ENCODE measurements around the gene MARCHF3.
"Not testable (repeated sequence)": the region's sequence is repeated elsewhere in the genome, so short reads cannot be mapped to it uniquely, and the experiment has no call there.

Gene MARCHF3

GRCh38 chr5:126912616-126913200, 117.7 kb downstream of the MARCHF3 start:
- H3K4me3 ChIP-seq (ENCODE audit: low read depth, low read length), result peak overlapping the region; percentile 6
- TF ChIP-seq MYC (IDR thresholded peaks at IDR 0.05; ENCODE audit: low read depth, low read length) (peak; percentile 8; the same call in 1 of the 2 replicates), POLR2A (IDR thresholded peaks at IDR 0.05; ENCODE audit: extremely low read depth, insufficient read length) (no peak)
- TF ChIP-seq, protein P1, sequence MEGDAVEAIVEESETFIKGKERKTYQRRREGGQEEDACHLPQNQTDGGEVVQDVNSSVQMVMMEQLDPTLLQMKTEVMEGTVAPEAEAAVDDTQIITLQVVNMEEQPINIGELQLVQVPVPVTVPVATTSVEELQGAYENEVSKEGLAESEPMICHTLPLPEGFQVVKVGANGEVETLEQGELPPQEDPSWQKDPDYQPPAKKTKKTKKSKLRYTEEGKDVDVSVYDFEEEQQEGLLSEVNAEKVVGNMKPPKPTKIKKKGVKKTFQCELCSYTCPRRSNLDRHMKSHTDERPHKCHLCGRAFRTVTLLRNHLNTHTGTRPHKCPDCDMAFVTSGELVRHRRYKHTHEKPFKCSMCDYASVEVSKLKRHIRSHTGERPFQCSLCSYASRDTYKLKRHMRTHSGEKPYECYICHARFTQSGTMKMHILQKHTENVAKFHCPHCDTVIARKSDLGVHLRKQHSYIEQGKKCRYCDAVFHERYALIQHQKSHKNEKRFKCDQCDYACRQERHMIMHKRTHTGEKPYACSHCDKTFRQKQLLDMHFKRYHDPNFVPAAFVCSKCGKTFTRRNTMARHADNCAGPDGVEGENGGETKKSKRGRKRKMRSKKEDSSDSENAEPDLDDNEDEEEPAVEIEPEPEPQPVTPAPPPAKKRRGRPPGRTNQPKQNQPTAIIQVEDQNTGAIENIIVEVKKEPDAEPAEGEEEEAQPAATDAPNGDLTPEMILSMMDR (IDR thresholded peaks at IDR 0.05; ENCODE audit: low read depth, low read length), result no peak
- TF ChIP-seq, protein P2, sequence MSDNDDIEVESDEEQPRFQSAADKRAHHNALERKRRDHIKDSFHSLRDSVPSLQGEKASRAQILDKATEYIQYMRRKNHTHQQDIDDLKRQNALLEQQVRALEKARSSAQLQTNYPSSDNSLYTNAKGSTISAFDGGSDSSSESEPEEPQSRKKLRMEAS (IDR thresholded peaks at IDR 0.05; ENCODE audit: low read depth, low read length), result peak; percentile 22; the same call in 1 of the 2 replicates
- DNase-seq (ENCODE audit: low read depth), result peak; percentile 89

DNA sequence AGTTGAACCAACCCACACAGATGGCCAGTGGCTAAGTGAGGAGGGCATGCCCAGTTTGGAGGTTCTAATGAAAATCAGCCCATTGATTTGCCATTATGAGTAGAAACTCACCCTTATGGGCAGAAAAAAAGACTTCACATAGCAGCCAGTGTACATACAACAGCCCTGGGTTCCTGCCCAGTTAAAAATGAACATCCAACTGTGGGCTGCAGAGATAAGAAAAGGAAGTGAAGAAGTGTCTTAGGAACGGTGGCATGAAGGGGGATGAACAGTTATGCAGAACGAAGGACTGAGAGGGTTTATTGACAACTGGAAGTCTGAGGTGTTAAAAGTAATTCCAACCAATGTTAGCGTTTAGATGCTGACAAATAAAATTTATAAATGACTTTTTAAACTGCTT, 118.4 kb downstream of the MARCHF3 start:
- peak; percentile 35 for DNase-seq (ENCODE audit: low read depth)
- no peak for TF ChIP-seq POLR2A (IDR thresholded peaks at IDR 0.05; ENCODE audit: extremely low read depth, insufficient read length)
- TF ChIP-seq, protein P1 (IDR thresholded peaks at IDR 0.05; ENCODE audit: low read depth, low read length), result no peak
- no peak for TF ChIP-seq MYC (IDR thresholded peaks at IDR 0.05; ENCODE audit: low read depth, low read length)
- TF ChIP-seq, protein P2 (IDR thresholded peaks at IDR 0.05; ENCODE audit: low read depth, low read length), result no peak
- no peak overlapping the region for H3K4me3 ChIP-seq (ENCODE audit: low read depth, low read length)

DNA sequence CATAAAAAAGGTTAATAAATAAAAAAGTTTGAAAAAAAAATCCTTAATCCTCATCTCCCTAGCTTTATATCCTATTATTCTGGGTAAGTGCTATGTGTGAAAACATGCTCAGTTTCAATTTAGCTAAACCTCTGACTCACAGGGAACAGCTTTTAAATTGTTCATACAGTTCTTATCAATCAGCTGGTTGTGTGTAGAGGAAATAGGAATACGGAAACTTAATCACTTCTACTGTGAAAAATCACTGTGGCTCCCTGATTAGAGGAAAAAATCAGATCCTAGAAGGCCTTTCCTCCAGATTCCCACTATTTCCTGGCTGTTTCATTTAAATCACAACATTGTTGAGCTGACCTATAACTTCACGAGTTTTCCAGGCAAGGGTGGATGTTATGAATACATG, 120.5 kb downstream of the MARCHF3 start:
- TF ChIP-seq MYC (IDR thresholded peaks at IDR 0.05; ENCODE audit: low read depth, low read length) (no peak), POLR2A (IDR thresholded peaks at IDR 0.05; ENCODE audit: extremely low read depth, insufficient read length) (no peak)
- TF ChIP-seq, protein P2 (IDR thresholded peaks at IDR 0.05; ENCODE audit: low read depth, low read length), result no peak
- TF ChIP-seq, protein P1 (IDR thresholded peaks at IDR 0.05; ENCODE audit: low read depth, low read length), result no peak
- DNase-seq (ENCODE audit: low read depth), result no peak
- no peak overlapping the region for H3K4me3 ChIP-seq (ENCODE audit: low read depth, low read length)

- not testable (repeated sequence) for DNase-seq (ENCODE audit: low read depth); H3K4me3 ChIP-seq (ENCODE audit: low read depth, low read length)
Measured at GRCh38 chr5:126904407-126904806, 126.0 kb downstream of the MARCHF3 start.

DNA sequence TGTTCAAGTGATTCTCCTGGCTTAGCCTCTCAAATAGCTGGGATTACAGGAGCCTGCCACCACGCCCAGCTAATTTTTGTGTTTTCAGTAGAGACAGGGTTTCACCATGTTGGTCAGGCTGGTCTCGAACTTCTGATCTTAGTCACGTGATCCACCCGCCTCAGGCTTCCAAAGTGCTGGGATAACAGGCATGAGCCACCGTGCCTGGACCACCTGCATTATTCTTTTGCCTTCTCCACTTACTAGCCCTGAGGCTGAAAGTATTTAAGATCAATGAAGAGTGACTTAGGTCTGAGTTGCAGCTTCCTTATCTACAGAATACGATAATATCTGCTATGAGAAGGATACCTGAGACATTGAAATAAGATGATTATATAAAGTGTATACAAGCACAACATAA, 129.6 kb downstream of the MARCHF3 start:
- DNase-seq (ENCODE audit: low read depth), result no peak
- TF ChIP-seq, protein P2 (IDR thresholded peaks at IDR 0.05; ENCODE audit: low read depth, low read length), result no peak
- TF ChIP-seq POLR2A (IDR thresholded peaks at IDR 0.05; ENCODE audit: extremely low read depth, insufficient read length), result no peak
- TF ChIP-seq, protein P1 (IDR thresholded peaks at IDR 0.05; ENCODE audit: low read depth, low read length), result no peak
- no peak for TF ChIP-seq MYC (IDR thresholded peaks at IDR 0.05; ENCODE audit: low read depth, low read length)
- H3K4me3 ChIP-seq (ENCODE audit: low read depth, low read length), result no peak overlapping the region

GRCh38 chr5:126899476-126899875, 130.9 kb downstream of the MARCHF3 start:
- H3K4me3 ChIP-seq (ENCODE audit: low read depth, low read length), result no peak overlapping the region
- DNase-seq (ENCODE audit: low read depth), result no peak
- no peak for TF ChIP-seq MYC (IDR thresholded peaks at IDR 0.05; ENCODE audit: low read depth, low read length)
- TF ChIP-seq, protein P2 (IDR thresholded peaks at IDR 0.05; ENCODE audit: low read depth, low read length), result no peak
- TF ChIP-seq, protein P1 (IDR thresholded peaks at IDR 0.05; ENCODE audit: low read depth, low read length), result no peak
- TF ChIP-seq POLR2A (IDR thresholded peaks at IDR 0.05; ENCODE audit: extremely low read depth, insufficient read length), result no peak

All from NB4 (cell line).